ENCODE data around the gene VGLL4. TPM values are rescaled to one million over a fixed set of nuclear protein-coding genes. Genes with fewer than 3 reads are reported as not detected.

Gene VGLL4
- total RNA-seq, 1 donor from 2014 or later, result 82.6 TPM

DNA sequence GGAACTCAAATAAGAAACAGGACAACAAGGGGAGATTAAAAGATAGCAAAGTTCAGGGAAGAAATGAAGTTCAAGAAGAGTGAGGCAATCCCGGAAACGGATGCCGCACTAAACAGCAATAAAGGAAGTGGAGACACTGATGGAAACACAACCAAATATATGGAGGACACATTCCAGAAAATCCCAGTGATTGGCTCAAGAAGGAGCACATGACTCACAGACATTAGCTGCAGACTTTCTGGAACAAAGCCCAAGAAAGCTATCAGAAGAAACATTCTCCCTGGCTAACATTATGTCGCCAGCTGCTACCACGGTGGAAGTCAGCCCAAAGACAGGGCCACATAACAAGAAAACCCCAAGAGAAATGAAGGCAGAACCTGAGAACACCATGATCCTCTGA, 18.1 kb upstream of the VGLL4 start:
- Histone ChIP-seq H3K4me2 (no peak overlapping the region), H3F3A (ENCODE audit: low read depth) (peaks cover 3% of the 10 kb centered on the region)
- TF ChIP-seq, protein P1, sequence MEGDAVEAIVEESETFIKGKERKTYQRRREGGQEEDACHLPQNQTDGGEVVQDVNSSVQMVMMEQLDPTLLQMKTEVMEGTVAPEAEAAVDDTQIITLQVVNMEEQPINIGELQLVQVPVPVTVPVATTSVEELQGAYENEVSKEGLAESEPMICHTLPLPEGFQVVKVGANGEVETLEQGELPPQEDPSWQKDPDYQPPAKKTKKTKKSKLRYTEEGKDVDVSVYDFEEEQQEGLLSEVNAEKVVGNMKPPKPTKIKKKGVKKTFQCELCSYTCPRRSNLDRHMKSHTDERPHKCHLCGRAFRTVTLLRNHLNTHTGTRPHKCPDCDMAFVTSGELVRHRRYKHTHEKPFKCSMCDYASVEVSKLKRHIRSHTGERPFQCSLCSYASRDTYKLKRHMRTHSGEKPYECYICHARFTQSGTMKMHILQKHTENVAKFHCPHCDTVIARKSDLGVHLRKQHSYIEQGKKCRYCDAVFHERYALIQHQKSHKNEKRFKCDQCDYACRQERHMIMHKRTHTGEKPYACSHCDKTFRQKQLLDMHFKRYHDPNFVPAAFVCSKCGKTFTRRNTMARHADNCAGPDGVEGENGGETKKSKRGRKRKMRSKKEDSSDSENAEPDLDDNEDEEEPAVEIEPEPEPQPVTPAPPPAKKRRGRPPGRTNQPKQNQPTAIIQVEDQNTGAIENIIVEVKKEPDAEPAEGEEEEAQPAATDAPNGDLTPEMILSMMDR (IDR thresholded peaks at IDR 0.05), result no peak
- no peak for TF ChIP-seq EZH2 (IDR thresholded peaks at IDR 0.05)
- no peak for TF ChIP-seq EZH2phosphoT487 (IDR thresholded peaks at IDR 0.05)

DNA sequence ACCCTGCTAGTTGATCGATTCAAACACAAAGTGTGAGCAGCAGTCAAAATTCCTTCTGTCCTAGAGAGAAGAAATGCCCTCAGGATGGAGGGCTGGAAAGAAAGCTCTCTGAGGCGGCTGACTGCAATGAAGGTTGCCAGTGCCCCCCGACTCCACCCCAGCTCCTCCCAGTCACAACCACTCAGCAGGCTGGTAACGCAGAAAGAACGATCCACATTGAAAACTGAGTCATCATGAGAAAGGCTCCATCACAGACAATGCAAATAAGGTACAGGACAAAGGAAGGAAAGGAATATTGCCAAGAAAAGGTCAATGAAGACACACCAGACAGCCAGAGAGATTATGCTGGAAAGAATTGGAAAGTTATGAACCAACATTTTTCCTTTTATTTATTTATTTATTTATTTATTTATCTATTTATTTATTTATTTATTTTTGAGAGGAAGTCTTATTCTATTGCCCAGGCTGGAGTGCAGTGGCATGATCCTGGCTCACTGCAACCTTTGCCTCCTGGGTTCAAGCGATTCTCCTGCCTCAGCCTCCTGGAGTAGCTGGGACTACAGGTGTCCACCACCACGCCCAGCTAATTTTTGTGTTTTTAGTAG, 17.4 kb upstream of the VGLL4 start:
- peaks cover 3% of the 10 kb centered on the region for H3F3A ChIP-seq (ENCODE audit: low read depth)
- no peaks in the 10 kb centered on the region for H3K9me3 Mint-ChIP-seq
- no peak overlapping the region for H2AFZ ChIP-seq (replicated peaks)
- TF ChIP-seq EZH2 (IDR thresholded peaks at IDR 0.05) (no peak), EZH2phosphoT487 (IDR thresholded peaks at IDR 0.05) (no peak)
- TF ChIP-seq, protein P1 (IDR thresholded peaks at IDR 0.05), result no peak
- no peaks in the 10 kb centered on the region for H4K20me1 ChIP-seq (ENCODE audit: low read depth)
- H3K27me3 ChIP-seq, result no peaks in the 10 kb centered on the region
- H3K79me2 ChIP-seq (ENCODE audit: low read depth), result no peaks in the 10 kb centered on the region
- H3K4me3 Mint-ChIP-seq, result no peak overlapping the region
- peak overlapping the region; percentile 34 for H3K27ac Mint-ChIP-seq
- peaks cover 12% of the 10 kb centered on the region for H3K4me1 ChIP-seq
- peaks cover 13% of the 10 kb centered on the region for H3K4me1 Mint-ChIP-seq
- H3K27me3 Mint-ChIP-seq (ENCODE audit: insufficient read depth, low read depth), result peaks cover 2% of the 10 kb centered on the region
- no peaks in the 10 kb centered on the region for H3K36me3 ChIP-seq
- H3K4me3 ChIP-seq, result no peak overlapping the region
- H3K27ac ChIP-seq, result no peak overlapping the region
- H3K36me3 Mint-ChIP-seq, result peaks cover 2% of the 10 kb centered on the region
- no peak overlapping the region for H3K4me2 ChIP-seq
- no peaks in the 10 kb centered on the region for H3K9me3 ChIP-seq (ENCODE audit: low read depth)
- DNase-seq (ENCODE audit: low spot score), result no peak
- H3K9ac ChIP-seq, result no peak overlapping the region

More for the DNA sequence above, 18.1 kb upstream of the VGLL4 start:
- no peaks in the 10 kb centered on the region for H3K79me2 ChIP-seq (ENCODE audit: low read depth)
- Mint-ChIP-seq H3K27ac (no peak overlapping the region), H3K4me3 (no peak overlapping the region), H3K4me1 (peaks cover 8% of the 10 kb centered on the region), H3K9me3 (no peaks in the 10 kb centered on the region), H3K36me3 (peaks cover 2% of the 10 kb centered on the region), H3K27me3 (ENCODE audit: insufficient read depth, low read depth) (peaks cover 2% of the 10 kb centered on the region)
- DNase-seq (ENCODE audit: low spot score), result no peak
- H3K4me3 ChIP-seq, result no peak overlapping the region
- H3K9ac ChIP-seq, result no peak overlapping the region
- H2AFZ ChIP-seq (replicated peaks), result no peak overlapping the region
- no peaks in the 10 kb centered on the region for H4K20me1 ChIP-seq (ENCODE audit: low read depth)
- H3K9me3 ChIP-seq (ENCODE audit: low read depth), result no peaks in the 10 kb centered on the region
- no peak overlapping the region for H3K27ac ChIP-seq
- H3K36me3 ChIP-seq, result no peaks in the 10 kb centered on the region
- H3K27me3 ChIP-seq, result no peaks in the 10 kb centered on the region
- peaks cover 11% of the 10 kb centered on the region for H3K4me1 ChIP-seq

DNA sequence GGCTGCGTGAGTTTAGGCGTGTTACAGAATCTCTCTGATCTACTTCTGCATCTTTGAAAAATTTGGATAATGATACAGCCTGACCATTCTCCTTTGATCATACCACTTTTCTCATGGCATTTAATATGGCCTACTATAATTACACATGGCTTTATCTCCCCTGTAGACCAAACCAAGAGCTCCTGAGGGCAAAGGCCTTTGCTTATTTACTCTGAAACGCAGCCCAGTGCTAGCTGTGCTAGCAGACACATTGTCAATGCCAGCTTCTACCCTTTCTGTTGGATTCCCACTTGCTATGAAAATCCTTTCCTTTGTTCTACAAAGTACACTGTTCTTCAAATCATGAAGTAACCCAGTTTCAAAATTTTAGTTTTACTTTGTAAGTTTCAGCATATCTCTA, 16.5 kb upstream of the VGLL4 start:
- Histone ChIP-seq H3K79me2 (ENCODE audit: low read depth) (no peaks in the 10 kb centered on the region), H3K27me3 (no peaks in the 10 kb centered on the region), H3F3A (ENCODE audit: low read depth) (peaks cover 3% of the 10 kb centered on the region), H3K9ac (no peak overlapping the region), H2AFZ (replicated peaks) (no peak overlapping the region), H3K27ac (no peak overlapping the region), H3K36me3 (no peaks in the 10 kb centered on the region), H4K20me1 (ENCODE audit: low read depth) (peaks cover 6% of the 10 kb centered on the region), H3K4me3 (no peak overlapping the region), H3K9me3 (ENCODE audit: low read depth) (no peaks in the 10 kb centered on the region), H3K4me1 (peaks cover 19% of the 10 kb centered on the region), H3K4me2 (no peak overlapping the region)
- Mint-ChIP-seq H3K36me3 (no peaks in the 10 kb centered on the region), H3K27ac (no peak overlapping the region), H3K27me3 (ENCODE audit: insufficient read depth, low read depth) (peaks cover 2% of the 10 kb centered on the region), H3K9me3 (no peaks in the 10 kb centered on the region), H3K4me3 (no peak overlapping the region), H3K4me1 (peaks cover 20% of the 10 kb centered on the region)
- TF ChIP-seq EZH2phosphoT487 (IDR thresholded peaks at IDR 0.05) (no peak), EZH2 (IDR thresholded peaks at IDR 0.05) (no peak)
- TF ChIP-seq, protein P1 (IDR thresholded peaks at IDR 0.05), result no peak
- DNase-seq (ENCODE audit: low spot score), result no peak

All from neural progenitor cell (in vitro differentiated cells).